Esophagus (tissue), 2 donors: ENCODE results near the gene PDGFD. TPM values are rescaled to one million over a fixed set of nuclear protein-coding genes. Genes with fewer than 3 reads are reported as not detected.

Experiments used
- H3K27ac ChIP-seq, 2 donors: one replicate each; pipeline ENCODE4 v1.5.1; 2013; ENCODE audit warnings: low read depth in 2 of 2, mild to moderate bottlenecking in 2 of 2, inconsistent platforms in 1 of 2, low read length in 1 of 2, moderate library complexity in 1 of 2
- H3K27me3 ChIP-seq, 2 donors: one replicate each; pipeline ENCODE4 v1.6.1; 2013; ENCODE audit warnings: low read length in 2 of 2, control low read depth in 1 of 2, mild to moderate bottlenecking in 1 of 2; ENCODE audit not compliant: insufficient read depth in 2 of 2, control insufficient read depth in 1 of 2
- H3K36me3 ChIP-seq, 2 donors: one replicate each; pipeline ENCODE4 v1.6.1; 2013; ENCODE audit warnings: low read length in 1 of 2; ENCODE audit not compliant: control insufficient read depth in 2 of 2, insufficient read depth in 2 of 2
- H3K4me1 ChIP-seq, 2 donors: one replicate each; pipeline ENCODE4 v1.6.1; 2013; ENCODE audit warnings: low read length in 1 of 2; ENCODE audit not compliant: control insufficient read depth in 2 of 2, insufficient read depth in 2 of 2
- H3K4me3 ChIP-seq, 2 donors: one replicate each; pipeline ENCODE4 v1.5.1; 2013; ENCODE audit warnings: low read length in 2 of 2, mild to moderate bottlenecking in 2 of 2, low read depth in 1 of 2, moderate library complexity in 1 of 2
- H3K9me3 ChIP-seq, 2 donors: one replicate each; pipeline ENCODE4 v1.6.1; 2013; ENCODE audit warnings: mild to moderate bottlenecking in 2 of 2, low read depth in 1 of 2, low read length in 1 of 2, moderate library complexity in 1 of 2; ENCODE audit not compliant: control insufficient read depth in 2 of 2, insufficient read depth in 1 of 2
- WGBS, 2 donors: extraction: QIAGEN DNeasy Blood & Tissue Kit; methylation state at CpG; one replicate each; pipeline ENCODE4 v1.1.7; 2013; 5-methylcytosine and 5-hydroxymethylcytosine counted together
- polyA plus RNA-seq, 2 donors: library from polyadenylated mRNA; stranded (reverse); fragments of 200-250 nt; gene quantifications; one replicate each; pipeline ENCODE4 v1.2.3, GENCODE V29; 2013
- donor health status: healthy with polysubstance abuse.
- donor health status: Bipolar disorder and iron deficiency.

PDGFD gene
- polyA plus RNA-seq, 2 donors: 0.35 to 0.52 TPM

- WGBS, 2 donors: 95 to 97% methylated on average over 21 of the region's 21 CpGs
- peaks cover 5 to 6% of the 10 kb centered on the region in 2 donors for H3K9me3 ChIP-seq
- no peaks in the 10 kb centered on the region for H3K27me3 ChIP-seq
- H3K27ac ChIP-seq: no peak overlapping the region
- no peaks in the 10 kb centered on the region for H3K36me3 ChIP-seq
- H3K4me3 ChIP-seq: no peak overlapping the region
- no peaks in the 10 kb centered on the region for H3K4me1 ChIP-seq
These were observed 127.0 kb downstream of the PDGFD start for GRCh38 chr11:104036995-104037394.

DNA sequence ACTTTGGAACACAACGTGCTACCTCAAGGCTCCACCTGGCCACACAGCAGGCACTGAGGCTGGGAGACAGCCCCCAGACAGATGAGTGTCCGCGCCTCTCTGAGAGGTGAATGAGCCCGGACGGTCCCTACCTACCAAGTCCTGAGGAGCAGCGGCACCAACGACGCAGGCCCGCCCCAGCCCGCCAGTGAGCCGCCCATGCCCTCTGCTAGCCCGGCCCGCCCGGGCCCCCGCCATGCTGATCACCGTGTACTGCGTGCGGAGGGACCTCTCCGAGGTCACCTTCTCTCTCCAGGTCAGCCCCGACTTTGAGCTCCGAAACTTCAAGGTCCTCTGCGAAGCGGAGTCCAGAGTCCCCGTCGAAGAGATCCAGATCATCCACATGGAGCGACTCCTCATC is 127.4 kb downstream of the PDGFD start, which contains the start of gene DDI1:
Gene DDI1, plus strand, starts transcription at position 53 of the 400 bp plus-strand sequence. Its CDS starts 183 bp downstream, at position 236.
- Histone ChIP-seq H3K27ac (no peak within 1 kb of the TSS), H3K4me1 (no peaks in the 10 kb centered on the region), H3K36me3 (no peaks in the 10 kb centered on the region), H3K9me3 (peaks cover 5 to 6% of the 10 kb centered on the region in 2 donors), H3K27me3 (no peaks in the 10 kb centered on the region), H3K4me3 (no peak within 1 kb of the TSS)
- WGBS, 2 donors: 97% methylated on average over 24 to 26 of the region's 26 CpGs

GRCh38 chr11:104033561-104033960 is 130.4 kb downstream of the PDGFD start:
- no peaks in the 10 kb centered on the region for H3K36me3 ChIP-seq
- 72 to 86% methylated on average over 1 of the region's 1 CpG for WGBS, 2 donors
- peaks cover 5 to 6% of the 10 kb centered on the region in 2 donors for H3K9me3 ChIP-seq
- H3K27me3 ChIP-seq: no peaks in the 10 kb centered on the region
- H3K27ac ChIP-seq: no peak overlapping the region
- no peaks in the 10 kb centered on the region for H3K4me1 ChIP-seq
- H3K4me3 ChIP-seq: no peak overlapping the region

GRCh38 chr11:104033134-104033533 is 130.8 kb downstream of the PDGFD start:
- Histone ChIP-seq H3K27me3 (no peaks in the 10 kb centered on the region), H3K4me3 (no peak overlapping the region), H3K4me1 (no peaks in the 10 kb centered on the region), H3K27ac (no peak overlapping the region), H3K9me3 (peaks cover 5 to 6% of the 10 kb centered on the region in 2 donors), H3K36me3 (no peaks in the 10 kb centered on the region)

DNA sequence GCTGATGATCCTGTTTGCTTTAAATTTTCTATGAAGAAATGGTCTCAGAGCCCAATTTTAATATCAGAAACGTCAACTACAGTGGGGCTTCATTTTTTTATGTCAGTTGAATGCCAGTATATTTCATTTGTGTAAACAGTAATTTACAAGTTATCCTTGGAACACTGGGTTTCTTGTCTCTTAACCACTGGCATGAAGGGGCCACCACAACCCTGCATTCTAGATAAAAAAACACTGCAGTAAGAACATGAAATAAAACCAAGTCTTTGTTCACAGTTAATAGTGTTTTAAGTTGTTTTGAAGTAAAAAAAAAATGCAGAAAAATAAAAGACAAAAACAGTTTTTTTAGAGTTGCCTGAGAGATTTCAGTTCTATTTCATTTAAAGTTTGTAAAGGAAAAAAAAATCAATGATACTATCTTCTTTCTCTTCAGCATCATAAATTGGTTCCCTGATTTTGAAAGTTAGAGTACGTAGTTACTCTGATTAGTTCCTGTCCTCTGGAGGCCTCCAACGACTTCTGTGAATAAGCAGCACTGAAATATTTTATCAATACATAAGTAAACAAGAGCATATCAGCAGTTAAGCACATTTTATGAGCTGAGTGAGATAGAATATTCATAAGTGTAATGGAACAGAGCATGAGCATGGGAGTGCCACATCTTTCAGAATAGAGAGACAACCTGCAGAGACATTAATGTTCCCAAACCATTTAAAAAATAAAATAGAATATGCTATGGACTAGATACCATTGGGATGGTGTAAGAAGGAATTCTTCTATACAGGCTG is 135.3 kb downstream of the PDGFD start:
- H3K4me3 ChIP-seq: no peak overlapping the region
- H3K4me1 ChIP-seq: no peaks in the 10 kb centered on the region
- H3K27me3 ChIP-seq: no peaks in the 10 kb centered on the region
- H3K9me3 ChIP-seq: no peaks in the 10 kb centered on the region
- no peak overlapping the region for H3K27ac ChIP-seq
- no peaks in the 10 kb centered on the region for H3K36me3 ChIP-seq
- WGBS, 2 donors: 49 to 68% methylated on average over 3 of the region's 3 CpGs

GRCh38 chr11:104024572-104024971 is 139.4 kb downstream of the PDGFD start:
- no peak overlapping the region for H3K4me3 ChIP-seq
- 89 to 92% methylated on average over 2 of the region's 2 CpGs for WGBS, 2 donors

GRCh38 chr11:104015649-104016415 is 148.1 kb downstream of the PDGFD start:
- no peaks in the 10 kb centered on the region for H3K9me3 ChIP-seq
- WGBS, 2 donors: 73 to 82% methylated on average over 3 of the region's 3 CpGs
- H3K4me1 ChIP-seq: no peaks in the 10 kb centered on the region
- H3K36me3 ChIP-seq: no peaks in the 10 kb centered on the region
- no peaks in the 10 kb centered on the region for H3K27me3 ChIP-seq
- no peak overlapping the region for H3K27ac ChIP-seq
- H3K4me3 ChIP-seq: no peak overlapping the region

More at GRCh38 chr11:104024572-104024971, 139.4 kb downstream of the PDGFD start:
- Histone ChIP-seq H3K27me3 (no peaks in the 10 kb centered on the region), H3K36me3 (no peaks in the 10 kb centered on the region), H3K9me3 (no peaks in the 10 kb centered on the region), H3K4me1 (no peaks in the 10 kb centered on the region), H3K27ac (no peak overlapping the region)

DNA sequence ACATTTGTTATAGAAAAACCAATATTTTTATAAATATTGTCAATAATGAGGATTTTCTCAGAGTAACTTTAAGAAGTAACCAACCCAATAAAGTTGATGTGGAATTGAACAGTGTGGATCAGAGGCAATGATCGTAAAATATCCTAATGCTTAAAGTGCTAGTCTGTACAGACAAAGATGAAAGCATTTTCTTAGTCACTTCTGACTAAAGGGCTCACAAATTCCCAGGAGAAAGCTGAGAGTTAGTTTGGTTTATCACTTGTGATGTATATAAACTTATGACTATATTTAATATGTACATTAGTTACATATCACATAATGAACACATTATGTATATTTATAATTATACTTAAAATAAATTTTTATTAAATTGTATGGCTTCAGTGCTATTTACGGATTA is 152.9 kb downstream of the PDGFD start:
- no peaks in the 10 kb centered on the region for H3K36me3 ChIP-seq
- H3K9me3 ChIP-seq: no peaks in the 10 kb centered on the region
- H3K4me3 ChIP-seq: no peak overlapping the region
- no peak overlapping the region for H3K27ac ChIP-seq
- no peaks in the 10 kb centered on the region for H3K4me1 ChIP-seq
- 84 to 89% methylated on average over 2 of the region's 2 CpGs for WGBS, 2 donors
- peaks cover 0 to 6% of the 10 kb centered on the region in 2 donors for H3K27me3 ChIP-seq

GRCh38 chr11:104009744-104010143 is 154.2 kb downstream of the PDGFD start:
- Histone ChIP-seq H3K4me3 (no peak overlapping the region), H3K36me3 (no peaks in the 10 kb centered on the region), H3K9me3 (no peaks in the 10 kb centered on the region), H3K27me3 (peaks cover 0 to 6% of the 10 kb centered on the region in 2 donors), H3K27ac (no peak overlapping the region), H3K4me1 (no peaks in the 10 kb centered on the region)
- 65 to 70% methylated on average over 3 of the region's 3 CpGs for WGBS, 2 donors
